AG04450 (cell line): ENCODE measurements around the gene RASL10B. TPM values are rescaled to one million over a fixed set of nuclear protein-coding genes. Genes with fewer than 3 reads are reported as not detected.

ENCODE experiments used
- CTCF ChIA-PET: fragments of 300-600, 350-600 bp; formaldehyde crosslinking; extraction: SDS; loops from one replicate; lab custom pipeline; 2022; ENCODE audit warnings: antibody characterized with exemption, inconsistent platforms; lab: Charles Lee
- POLR2A ChIA-PET: fragments of 350-600 bp; formaldehyde crosslinking; extraction: SDS; loops from one replicate; lab custom pipeline; 2021; ENCODE audit warnings: antibody characterized with exemption, inconsistent platforms; lab: Yijun Ruan, JAX
- DNase-seq: peaks from one replicate; pipeline ENCODE4 v3.0.0-alpha.2; 2011; ENCODE audit warnings: low read depth, low spot score
- H3K27ac ChIP-seq: one replicate; pipeline ENCODE4 v1.5.1; 2012; ENCODE audit warnings: low read depth, low read length, control low read depth
- H3K27me3 ChIP-seq: one replicate; pipeline ENCODE4 v1.6.0; 2012; ENCODE audit warnings: low read length; ENCODE audit not compliant: control insufficient read depth, insufficient read depth
- H3K4me3 ChIP-seq: 2 replicates; pipeline ENCODE4 v1.5.1; 2011; ENCODE audit warnings: mild to moderate bottlenecking, low read depth, low read length, control low read depth
- H3K9me3 ChIP-seq: 2 replicates; pipeline ENCODE4 v1.5.1; 2012; ENCODE audit warnings: low read length; ENCODE audit not compliant: control insufficient read depth, insufficient read depth
- polyA plus RNA-seq: library from polyadenylated mRNA; depleted of rRNA; stranded (reverse); fragments of >200 nt; gene quantifications from 2 replicates; pipeline ENCODE4 v1.2.3, GENCODE V29; 2011
- TF ChIP-seq, protein P1 (sequence below): IDR thresholded peaks from 2 replicates; pipeline ENCODE4 v1.5.1; 2011; ENCODE audit warnings: low read depth, low read length, control low read depth, inconsistent platforms

RASL10B gene
- polyA plus RNA-seq, 1 experiment, result 3.3 TPM

DNA sequence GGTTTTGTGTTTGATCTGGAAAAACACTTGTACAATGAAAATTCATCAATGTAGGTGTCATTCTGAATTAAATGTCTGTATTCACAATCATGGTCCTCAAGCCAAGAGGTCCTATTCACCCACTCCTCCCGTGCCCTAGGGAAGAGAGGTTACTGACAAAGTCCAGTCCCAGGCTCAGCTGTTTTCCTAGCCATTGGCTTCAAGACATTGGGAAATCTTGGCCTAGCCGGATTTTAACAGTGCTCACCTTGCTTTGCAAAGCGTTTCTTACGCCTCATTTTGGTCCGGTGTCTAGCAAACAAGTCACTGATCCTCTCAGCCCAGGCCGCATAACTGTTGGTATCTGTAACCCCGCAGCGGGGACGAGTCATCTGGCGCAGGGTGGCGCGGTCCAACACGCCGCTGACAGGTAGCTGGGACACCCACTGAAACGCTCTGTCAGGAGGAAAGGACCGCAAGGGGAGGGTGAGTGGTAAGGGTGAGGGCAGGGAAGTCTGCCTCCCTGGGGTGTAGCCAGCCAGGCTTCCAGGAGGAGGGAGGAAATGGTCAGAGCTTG, 47.3 kb downstream of the RASL10B start:
- DNase-seq, result no peak
- H3K4me3 ChIP-seq, result no peak overlapping the region
- no peaks in the 10 kb centered on the region; the same call in 1 of the 2 replicates for H3K9me3 ChIP-seq
- CTCF ChIA-PET, result interaction anchor here (0.9 to 4.5 kb wide), 4 partner anchors 14 to 30 kb away, joined by 3 to 30 read pairs (median 9); partner anchors contain the start of gene TAF15
- peaks cover 14% of the 10 kb centered on the region for H3K27me3 ChIP-seq
- H3K27ac ChIP-seq, result no peak overlapping the region
- POLR2A ChIA-PET, result no interaction called here
- TF ChIP-seq, protein P1, sequence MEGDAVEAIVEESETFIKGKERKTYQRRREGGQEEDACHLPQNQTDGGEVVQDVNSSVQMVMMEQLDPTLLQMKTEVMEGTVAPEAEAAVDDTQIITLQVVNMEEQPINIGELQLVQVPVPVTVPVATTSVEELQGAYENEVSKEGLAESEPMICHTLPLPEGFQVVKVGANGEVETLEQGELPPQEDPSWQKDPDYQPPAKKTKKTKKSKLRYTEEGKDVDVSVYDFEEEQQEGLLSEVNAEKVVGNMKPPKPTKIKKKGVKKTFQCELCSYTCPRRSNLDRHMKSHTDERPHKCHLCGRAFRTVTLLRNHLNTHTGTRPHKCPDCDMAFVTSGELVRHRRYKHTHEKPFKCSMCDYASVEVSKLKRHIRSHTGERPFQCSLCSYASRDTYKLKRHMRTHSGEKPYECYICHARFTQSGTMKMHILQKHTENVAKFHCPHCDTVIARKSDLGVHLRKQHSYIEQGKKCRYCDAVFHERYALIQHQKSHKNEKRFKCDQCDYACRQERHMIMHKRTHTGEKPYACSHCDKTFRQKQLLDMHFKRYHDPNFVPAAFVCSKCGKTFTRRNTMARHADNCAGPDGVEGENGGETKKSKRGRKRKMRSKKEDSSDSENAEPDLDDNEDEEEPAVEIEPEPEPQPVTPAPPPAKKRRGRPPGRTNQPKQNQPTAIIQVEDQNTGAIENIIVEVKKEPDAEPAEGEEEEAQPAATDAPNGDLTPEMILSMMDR, result no peak

DNA sequence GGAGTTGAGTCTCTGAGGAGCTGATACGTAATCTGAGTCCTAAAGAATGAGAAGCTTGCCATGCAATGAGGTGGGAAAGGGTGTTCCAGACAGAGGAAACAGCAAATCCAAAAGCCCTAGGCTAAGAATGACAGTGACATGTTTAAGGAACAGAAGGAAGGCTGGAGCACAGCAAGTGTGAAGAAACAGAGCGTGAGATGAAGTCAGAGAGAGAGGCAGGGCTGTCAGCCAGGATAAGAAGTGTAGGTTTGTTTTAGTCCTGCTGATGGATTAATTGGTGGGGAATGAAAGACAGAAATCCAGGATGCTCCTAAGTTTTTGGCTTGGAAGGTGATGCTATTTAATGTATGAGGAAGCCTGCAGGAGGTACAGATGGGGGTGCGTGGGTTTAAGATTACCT, 49.5 kb downstream of the RASL10B start:
- POLR2A ChIA-PET, result interaction anchor here (0.7 kb wide), 1 partner anchor 1480 kb away, joined by 3 read pairs; no protein-coding TSS in a partner anchor
- no peak overlapping the region for H3K27ac ChIP-seq
- no peak for DNase-seq
- H3K9me3 ChIP-seq, result no peaks in the 10 kb centered on the region; the same call in 1 of the 2 replicates
- H3K27me3 ChIP-seq, result peaks cover 14% of the 10 kb centered on the region
- no peak overlapping the region for H3K4me3 ChIP-seq
- TF ChIP-seq, protein P1, result no peak
- CTCF ChIA-PET, result interaction anchor here (0.9 to 4.5 kb wide), 5 partner anchors 14 to 34 kb away, joined by 3 to 30 read pairs (median 4); partner anchors contain the start of gene TAF15

DNA sequence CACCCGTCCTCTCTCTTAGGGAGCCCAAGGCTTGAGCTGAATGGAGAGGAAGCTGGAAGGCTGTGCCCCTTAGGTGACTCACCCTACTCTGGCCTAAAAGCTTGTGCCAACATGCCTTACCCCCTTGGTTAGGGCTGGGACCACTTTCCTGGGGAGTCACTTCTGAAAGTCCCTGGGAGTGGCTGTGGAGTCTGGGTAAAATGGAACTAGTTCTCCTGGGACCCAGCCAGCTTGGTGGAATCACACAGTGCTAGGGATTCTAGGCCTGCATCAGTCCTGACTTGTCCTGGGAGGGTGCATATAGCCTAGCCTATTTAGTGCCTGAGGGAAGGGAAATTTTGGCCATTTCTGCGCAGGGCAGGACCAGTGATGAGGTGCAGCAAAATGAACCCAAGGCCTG, 53.5 kb downstream of the RASL10B start:
- no peak for DNase-seq
- CTCF ChIA-PET, result interaction anchor here (0.9 to 6.6 kb wide), 4 partner anchors 17 to 24 kb away, joined by 4 to 64 read pairs (median 12); no protein-coding TSS in a partner anchor
- POLR2A ChIA-PET, result no interaction called here
- Histone ChIP-seq H3K27ac (no peak overlapping the region), H3K27me3 (peaks cover 5% of the 10 kb centered on the region), H3K9me3 (no peaks in the 10 kb centered on the region), H3K4me3 (no peak overlapping the region)
- TF ChIP-seq, protein P1, result no peak

DNA sequence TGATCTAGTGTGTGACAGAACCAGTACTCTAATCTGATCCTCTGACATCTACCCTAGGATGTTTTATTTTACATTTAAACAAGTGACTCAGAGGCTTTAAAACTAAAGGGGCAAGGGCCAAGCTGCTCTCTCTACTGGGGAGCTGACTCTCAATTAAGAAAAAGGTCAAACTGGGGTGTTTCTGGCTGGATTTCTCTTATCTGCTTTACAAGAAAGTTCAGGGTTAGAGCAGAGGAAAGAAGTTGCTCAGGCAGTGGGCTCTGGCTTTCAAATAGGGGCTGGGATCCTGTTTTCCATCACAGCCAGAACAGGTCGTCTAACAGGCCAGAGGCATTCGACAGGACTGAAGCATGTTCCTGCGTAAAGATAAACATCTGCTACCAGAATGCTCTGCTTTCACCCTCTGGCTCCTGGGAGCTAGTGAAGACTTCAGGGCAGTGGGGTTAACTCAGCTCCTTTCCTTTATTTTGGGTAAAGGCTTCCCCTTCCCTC, 55.5 kb downstream of the RASL10B start:
- Histone ChIP-seq H3K4me3 (no peak overlapping the region), H3K9me3 (no peaks in the 10 kb centered on the region), H3K27ac (no peak overlapping the region), H3K27me3 (peaks cover 6% of the 10 kb centered on the region)
- TF ChIP-seq, protein P1, result no peak
- POLR2A ChIA-PET, result interaction anchor here (1.0 kb wide), 1 partner anchor 30 kb away, joined by 3 read pairs; no protein-coding TSS in a partner anchor
- CTCF ChIA-PET, result interaction anchor here (1.0 to 6.6 kb wide), 5 partner anchors 18 to 23 kb away, joined by 3 to 64 read pairs (median 7); partner anchors contain the start of gene TAF15
- DNase-seq, result no peak
